OCI-M1 (cell line): ENCODE results near the gene FBXL7.
A peak's percentile ranks its signal among the peaks of the same experiment; 100 is the strongest.

Experiments
- DNase-seq: peaks from one replicate; lab custom pipeline; 2025; lab: John Stamatoyannopoulos, UW

Gene FBXL7

GRCh38 chr5:15674716-15675115 lies 174.7 kb downstream of the FBXL7 start:
- DNase-seq = no peak

- DNase-seq = no peak
These were observed 176.6 kb downstream of the FBXL7 start for GRCh38 chr5:15676591-15676990.

- no peak for DNase-seq
These were observed 179.2 kb downstream of the FBXL7 start for GRCh38 chr5:15679161-15679560.

- no peak for DNase-seq
These were observed 180.5 kb downstream of the FBXL7 start for GRCh38 chr5:15680455-15680854.

GRCh38 chr5:15682122-15682521 lies 182.1 kb downstream of the FBXL7 start:
- DNase-seq = no peak

GRCh38 chr5:15682566-15682965 lies 182.6 kb downstream of the FBXL7 start:
- no peak for DNase-seq

GRCh38 chr5:15683332-15683731 lies 183.4 kb downstream of the FBXL7 start:
- DNase-seq = peak; percentile 81

- no peak for DNase-seq
These were observed 187.4 kb downstream of the FBXL7 start for GRCh38 chr5:15687401-15687800.

- no peak for DNase-seq
These were observed 189.9 kb downstream of the FBXL7 start for GRCh38 chr5:15689836-15690235.

- DNase-seq = no peak
These were observed 190.6 kb downstream of the FBXL7 start for GRCh38 chr5:15690611-15691010.

- DNase-seq = no peak
These were observed 191.5 kb downstream of the FBXL7 start for GRCh38 chr5:15691521-15691920.

GRCh38 chr5:15692706-15693381 lies 192.9 kb downstream of the FBXL7 start:
- DNase-seq = no peak

- DNase-seq = no peak
These were observed 193.4 kb downstream of the FBXL7 start for GRCh38 chr5:15693382-15693728.

GRCh38 chr5:15693933-15694332 lies 194.0 kb downstream of the FBXL7 start:
- no peak for DNase-seq

- no peak for DNase-seq
These were observed 194.8 kb downstream of the FBXL7 start for GRCh38 chr5:15694696-15695214.

GRCh38 chr5:15695215-15695731 lies 195.3 kb downstream of the FBXL7 start:
- DNase-seq = peak; percentile 18

GRCh38 chr5:15700373-15700772 lies 200.4 kb downstream of the FBXL7 start:
- no peak for DNase-seq

- peak; percentile 34 for DNase-seq
These were observed 202.1 kb downstream of the FBXL7 start for GRCh38 chr5:15702102-15702501.

GRCh38 chr5:15703901-15704300 lies 203.9 kb downstream of the FBXL7 start:
- DNase-seq = no peak

GRCh38 chr5:15704397-15704947 lies 204.5 kb downstream of the FBXL7 start:
- no peak for DNase-seq

- no peak for DNase-seq
These were observed 207.7 kb downstream of the FBXL7 start for GRCh38 chr5:15707631-15708030.

GRCh38 chr5:15711892-15712291 lies 211.9 kb downstream of the FBXL7 start:
- no peak for DNase-seq

GRCh38 chr5:15715535-15715934 lies 215.6 kb downstream of the FBXL7 start:
- DNase-seq = no peak

- no peak for DNase-seq
These were observed 216.0 kb downstream of the FBXL7 start for GRCh38 chr5:15715967-15716366.
